K562 (cell line): ENCODE measurements around the gene TBX10. TPM values are rescaled to one million over a fixed set of nuclear protein-coding genes. Genes with fewer than 3 reads are reported as not detected.

Source experiments
- ATAC-seq: fragments of 200-7000 bp; cut with Tn5 transposase; 3 replicates; pipeline ENCODE4 v1.9.1; 2020; ENCODE audit warnings: moderate library complexity
- BruUV-seq: library from RNA; stranded (reverse); fragments of 400-500 nt; replicated peaks from 2 replicates; lab custom pipeline; 2021; lab: Mats Ljungman, UMichigan
- CTCF ChIA-PET: fragments of 300-600 bp; formaldehyde crosslinking; extraction: SDS; loops from one replicate; lab custom pipeline; 2021; ENCODE audit warnings: low intra/inter-chr PET ratio; lab: Yijun Ruan, JAX
- POLR2A ChIA-PET: fragments of 300-600, 350-650 bp; sonication (Branson Sonifier 250); formaldehyde crosslinking; extraction: SDS; loops from one replicate; lab custom pipeline; 2021; ENCODE audit warnings: antibody characterized with exemption, inconsistent platforms; lab: Yijun Ruan, JAX
- DNase-seq, 4 experiments: peaks; one replicate each; pipeline versions ENCODE4 v3.0.0 to v3.0.0-alpha.2; 2011 to 2018; ENCODE audit warnings: low spot score in 3 of 4, mixed read lengths in 3 of 4; ENCODE audit errors: extremely low read depth in 1 of 4
- FAIRE-seq: peaks from 2 replicates; lab custom pipeline; 2011; peaks lifted over from hg19 to GRCh38; lab: Jason Lieb, UNC
- H2AFZ ChIP-seq: 2 replicates; pipeline ENCODE4 v1.6.0; 2011; ENCODE audit warnings: low read depth, low read length, control low read depth, inconsistent platforms
- H3K27ac ChIP-seq: fragments of 200-600 bp; 3 replicates; pipeline ENCODE4 v1.8.0; 2011; ENCODE audit warnings: low read depth, mild to moderate bottlenecking, control low read depth, inconsistent platforms, low read length, moderate library complexity, mixed read lengths; ENCODE audit errors: extremely low read depth
- H3K27me3 ChIP-seq, 2 experiments: fragments of 300-600 bp in 1 of 2; 2 replicates in 1 of 2; 3 replicates in 1 of 2; pipeline versions ENCODE4 v1.6.0 to v1.8.0; 2011; ENCODE audit warnings: inconsistent platforms in 2 of 2, low read length in 2 of 2, mild to moderate bottlenecking in 1 of 2, mixed read lengths in 1 of 2, moderate library complexity in 1 of 2; ENCODE audit not compliant: control insufficient read depth in 2 of 2, insufficient read depth in 2 of 2
- H3K36me3 ChIP-seq: fragments of 300-600 bp; 3 replicates; pipeline ENCODE4 v1.8.0; 2011; ENCODE audit warnings: mild to moderate bottlenecking, low read length, inconsistent platforms; ENCODE audit not compliant: control insufficient read depth, insufficient read depth
- H3K4me1 ChIP-seq, 2 experiments: fragments of 200-600 bp in 1 of 2; replicated peaks in 1 of 2; 2 replicates in 1 of 2; 3 replicates in 1 of 2; pipeline versions ENCODE4 v1.5.1 to v1.8.0; 2011; ENCODE audit warnings: inconsistent platforms in 2 of 2, low read length in 2 of 2, mild to moderate bottlenecking in 1 of 2, mixed read lengths in 1 of 2, moderate library complexity in 1 of 2; ENCODE audit not compliant: control insufficient read depth in 2 of 2, insufficient read depth in 2 of 2
- H3K4me2 ChIP-seq: 2 replicates; pipeline ENCODE4 v1.6.1; 2011; ENCODE audit warnings: low read length, control low read depth, inconsistent platforms, mixed read lengths; ENCODE audit not compliant: insufficient read depth
- H3K4me3 ChIP-seq: fragments of 200-600 bp; sonication (generic), shearing (Covaris generic); 2 replicates; pipeline ENCODE4 v1.5.1; 2016; ENCODE audit warnings: control low read depth, inconsistent platforms
- H3K79me2 ChIP-seq: fragments of 200-600 bp; 3 replicates; pipeline ENCODE4 v1.8.0; 2011; ENCODE audit warnings: low read length, inconsistent platforms; ENCODE audit not compliant: control insufficient read depth, insufficient read depth
- H3K9ac ChIP-seq, 2 experiments: 2 replicates each; pipeline versions ENCODE4 v1.6.0 to v1.6.1; 2011; ENCODE audit warnings: low read depth in 2 of 2, low read length in 2 of 2, control low read depth in 1 of 2, inconsistent platforms in 1 of 2, mild to moderate bottlenecking in 1 of 2, mixed read lengths in 1 of 2; ENCODE audit not compliant: insufficient read depth in 1 of 2
- H3K9me1 ChIP-seq: one replicate; pipeline ENCODE4 v1.6.0; 2011; ENCODE audit warnings: inconsistent platforms, mild to moderate bottlenecking, low read length, moderate library complexity; ENCODE audit not compliant: control insufficient read depth, insufficient read depth
- H3K9me3 ChIP-seq: replicated peaks from 2 replicates; pipeline ENCODE4 v1.5.1; 2011; ENCODE audit warnings: low read depth, low read length, inconsistent platforms; ENCODE audit not compliant: control insufficient read depth, insufficient read depth
- H4K20me1 ChIP-seq: replicated peaks from 2 replicates; pipeline ENCODE4 v1.6.1; 2011; ENCODE audit warnings: low read length, inconsistent platforms, mixed read lengths; ENCODE audit not compliant: control insufficient read depth, insufficient read depth
- CBX1 ChIP-seq: sonication (generic); IDR thresholded peaks from 2 replicates; pipeline ENCODE4 v1.6.1; 2016; ENCODE audit warnings: antibody characterized with exemption, low read depth, mild to moderate bottlenecking
- CTBP1 ChIP-seq: fragments of 450-650 bp; IDR thresholded peaks from 2 replicates; pipeline ENCODE4 v1.6.1; 2016; ENCODE audit warnings: borderline replicate concordance
- NR2C1 ChIP-seq, 2 experiments: fragments of 450-650 bp; IDR thresholded peaks; 2 replicates each; pipeline ENCODE4 v1.6.1; 2017; ENCODE audit warnings: mild to moderate bottlenecking in 2 of 2, antibody characterized with exemption in 1 of 2, inconsistent platforms in 1 of 2, missing compliant biosample characterization in 1 of 2, missing genetic modification characterization in 1 of 2
- ZNF175 ChIP-seq: fragments of 200-800 bp; sonication (Bioruptor generic); IDR thresholded peaks from 2 replicates; pipeline ENCODE4 v1.6.1; 2016; ENCODE audit warnings: low read depth, mild to moderate bottlenecking, missing genetic modification characterization, missing compliant biosample characterization
- ZNF324 ChIP-seq: fragments of 250-450 bp; sonication (Bioruptor Pico); IDR thresholded peaks from 2 replicates; pipeline ENCODE4 v1.4.0; 2020; ENCODE audit warnings: mild to moderate bottlenecking
- ZNF507 ChIP-seq: conservative IDR thresholded peaks from 2 replicates; pipeline ENCODE4 v1.6.1; 2017; ENCODE audit warnings: missing genetic modification characterization, missing compliant biosample characterization
- ZNF644 ChIP-seq: fragments of 200-800 bp; sonication (Bioruptor generic); IDR thresholded peaks from 2 replicates; pipeline ENCODE4 v1.6.1; 2016; ENCODE audit warnings: low read depth, missing genetic modification characterization, missing compliant biosample characterization
- WGBS: fragments of 100-300 bp; shearing (Covaris generic); methylation state at CpG from one replicate; pipeline ENCODE4 v1.1.6; 2016; ENCODE audit warnings: low coverage, mixed read lengths; ENCODE audit not compliant: insufficient coverage; ENCODE audit errors: missing lambda C conversion rate; 5-methylcytosine and 5-hydroxymethylcytosine counted together
- in situ Hi-C: fragments of 300-500 bp; cut with MboI; formaldehyde crosslinking; loops from 4 replicates; pipeline ENCODE4 v1.15.0; 2018; ENCODE audit warnings: inconsistent platforms, mixed read lengths
- intact Hi-C: fragments of 100-400 bp; cut with micrococcal nuclease; formaldehyde crosslinking; loops from 2 replicates; pipeline ENCODE4 v1.14.2; 2022
- polyA plus RNA-seq, 8 experiments: library from polyadenylated mRNA; depleted of rRNA in 4 of 8; stranded (reverse) in 5 of 8; unstranded in 3 of 8; fragments of >200 nt; fragmentation: Nextera tagmentation in 2 of 8; fragmentation: Illumina TruSeq in 1 of 8; extraction: Ambion mirVana in 2 of 8; extraction: Trizol in 1 of 8; gene quantifications; 2 replicates each; pipeline versions ENCODE4 v1.2.1 to v1.2.3, GENCODE V29; 2011 to 2014; ENCODE audit warnings: inconsistent platforms in 1 of 8, missing spikeins in 1 of 8
- total RNA-seq, 7 experiments: library from RNA; depleted of rRNA in 6 of 7; stranded (reverse); fragments of >200 nt in 6 of 7; fragmentation: Illumina TruSeq in 2 of 7; extraction: Trizol in 2 of 7; gene quantifications; 2 replicates each; pipeline versions ENCODE4 v1.2.1 to v1.2.3, GENCODE V29; 2011 to 2021; ENCODE audit warnings: low replicate concordance in 1 of 7
- TF ChIP-seq, protein P1 (sequence below): fragments of 450-650 bp; formaldehyde crosslinking; IDR thresholded peaks from 2 replicates; pipeline ENCODE4 v1.4.0; 2022; ENCODE audit warnings: mild to moderate bottlenecking, moderate library complexity

TBX10 gene
- total and polyA plus RNA-seq, 9 of the 15 experiments (the other 6 are each of a cell fraction or from before 2014, with no cell fraction given): not detected

- TF ChIP-seq ZNF175 (CRISPR knock-in tag): no peak
- no peak for TF ChIP-seq CBX1
- TF ChIP-seq, protein P1, sequence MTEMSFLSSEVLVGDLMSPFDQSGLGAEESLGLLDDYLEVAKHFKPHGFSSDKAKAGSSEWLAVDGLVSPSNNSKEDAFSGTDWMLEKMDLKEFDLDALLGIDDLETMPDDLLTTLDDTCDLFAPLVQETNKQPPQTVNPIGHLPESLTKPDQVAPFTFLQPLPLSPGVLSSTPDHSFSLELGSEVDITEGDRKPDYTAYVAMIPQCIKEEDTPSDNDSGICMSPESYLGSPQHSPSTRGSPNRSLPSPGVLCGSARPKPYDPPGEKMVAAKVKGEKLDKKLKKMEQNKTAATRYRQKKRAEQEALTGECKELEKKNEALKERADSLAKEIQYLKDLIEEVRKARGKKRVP (CRISPR knock-in tag): no peak
- no peak for TF ChIP-seq ZNF644
- TF ChIP-seq CTBP1: no peak
- no peak for TF ChIP-seq ZNF324 (CRISPR knock-in tag)
- no peak for TF ChIP-seq ZNF507 (tag)
These were observed 22.2 kb downstream of the TBX10 start (continued) for GRCh38 chr11:67617243-67617953.

DNA sequence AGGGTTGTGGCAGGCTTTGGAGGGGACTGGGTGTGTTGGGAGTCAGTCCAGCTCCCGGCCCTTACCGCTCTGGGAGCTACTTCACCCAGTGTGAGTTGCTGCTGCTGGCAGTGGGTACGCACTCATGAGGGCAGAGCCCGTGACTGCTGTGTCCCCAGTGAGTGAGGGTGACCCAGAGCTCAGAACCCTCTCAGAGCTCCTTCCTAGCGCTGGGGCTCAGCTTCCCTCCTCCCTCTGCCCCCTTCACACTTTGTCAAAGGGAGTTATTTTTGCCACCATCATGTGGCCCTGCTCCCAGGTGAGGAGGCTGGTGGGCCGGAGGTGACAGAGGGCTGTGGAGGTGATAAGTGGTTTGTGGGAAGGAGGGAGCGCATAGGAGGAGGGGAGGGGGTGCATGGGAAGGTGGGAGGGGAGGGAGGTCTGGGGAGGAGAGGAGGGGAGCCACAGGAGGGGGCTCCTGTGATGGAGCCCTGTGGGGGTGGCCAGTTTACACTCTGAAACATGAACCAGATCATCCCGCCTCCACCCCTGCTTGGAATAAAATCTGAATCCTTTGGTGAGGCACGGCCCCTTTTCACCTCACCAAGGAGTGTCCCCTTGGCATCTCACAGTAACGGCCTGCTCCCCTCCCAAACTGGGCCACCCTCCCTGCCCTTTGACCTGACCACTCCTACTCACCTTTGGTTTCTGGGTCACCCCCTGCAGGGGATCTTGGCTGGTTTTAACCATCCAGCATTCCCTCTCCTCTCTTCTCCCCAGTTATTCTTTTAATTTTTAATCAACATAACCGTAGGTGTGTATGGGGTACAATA lies 22.9 kb downstream of the TBX10 start:
- FAIRE-seq: no peak
- BruUV-seq: no TSS peak
- TF ChIP-seq NR2C1 (IDR thresholded peaks at IDR 0.05): peak; percentile 60
- peak; percentile 41; the same call in 1 of the 2 replicates for TF ChIP-seq NR2C1 (tag; IDR thresholded peaks at IDR 0.05)
- TF ChIP-seq, protein P1 (CRISPR knock-in tag): no peak
- TF ChIP-seq, all 486 proteins: peak for 1
- H3K9me1 ChIP-seq: no peaks in the 10 kb centered on the region
- H3K27me3 ChIP-seq: no peaks in the 10 kb centered on the region
- intact Hi-C loops (no loop called here), in situ Hi-C loops (no loop called here)
- no peak overlapping the region for H3K4me3 ChIP-seq
- no peak overlapping the region for H3K27ac ChIP-seq
- 0 out of 2 replicates have a peak, but pooled peaks cover 2% of the 10 kb centered on the region for H3K9me3 ChIP-seq
- peak overlapping the region in 1 of 2 experiments; percentile 28; a peak in 1 of 4 replicates for H3K9ac ChIP-seq
- DNase-seq: no peak
- H3K4me2 ChIP-seq: no peak overlapping the region
- ChIA-PET CTCF (no interaction called here), POLR2A (interaction anchor here (0.6 to 1.5 kb wide), 5 partner anchors 10 to 21 kb away, joined by 3 to 7 read pairs (median 3); partner anchors contain the start of gene NUDT8)
- peaks cover 9 to 54% of the 10 kb centered on the region in 2 experiments; a peak in 4 of 5 replicates for H3K4me1 ChIP-seq
- 38% methylated on average over 8 of the region's 11 CpGs for WGBS
- peaks cover 14% of the 10 kb centered on the region for H3K79me2 ChIP-seq
- no peak for ATAC-seq
- H3K36me3 ChIP-seq: peaks cover 21% of the 10 kb centered on the region; the same call in 2 of the 3 replicates
- no peaks in the 10 kb centered on the region for H4K20me1 ChIP-seq
- no peak overlapping the region for H2AFZ ChIP-seq
